ENCODE measurements around the gene SNAI3.

SNAI3 gene

DNA sequence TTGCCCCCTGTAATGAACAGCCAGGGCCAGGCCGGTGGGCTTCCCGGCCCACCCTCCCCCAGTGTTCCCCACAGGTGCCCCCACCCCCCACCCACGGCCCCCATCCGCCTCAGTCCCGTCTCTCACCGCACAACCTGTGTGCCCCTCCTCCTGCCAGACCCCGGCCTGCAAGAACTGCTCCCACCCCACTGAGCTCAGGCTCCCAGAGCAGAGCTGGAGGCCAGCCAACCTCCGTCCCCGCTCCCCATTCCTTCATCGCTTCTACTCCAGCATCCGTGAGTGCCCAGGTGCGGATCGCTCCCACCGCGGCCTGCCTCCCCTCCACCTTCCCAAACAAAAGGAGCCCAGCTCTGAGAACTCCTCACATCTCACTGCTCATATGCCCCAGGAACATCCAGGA is 27.6 kb downstream of the SNAI3 start:
- no peak overlapping the region for H3K4me3 ChIP-seq (ENCODE audit: low read depth, low read length)
- peaks cover 46% of the 10 kb centered on the region for H3K36me3 ChIP-seq (ENCODE audit: control insufficient read depth, insufficient read depth, low read length)
- no peak overlapping the region for H3K9ac ChIP-seq (ENCODE audit: low read depth, low read length)

DNA sequence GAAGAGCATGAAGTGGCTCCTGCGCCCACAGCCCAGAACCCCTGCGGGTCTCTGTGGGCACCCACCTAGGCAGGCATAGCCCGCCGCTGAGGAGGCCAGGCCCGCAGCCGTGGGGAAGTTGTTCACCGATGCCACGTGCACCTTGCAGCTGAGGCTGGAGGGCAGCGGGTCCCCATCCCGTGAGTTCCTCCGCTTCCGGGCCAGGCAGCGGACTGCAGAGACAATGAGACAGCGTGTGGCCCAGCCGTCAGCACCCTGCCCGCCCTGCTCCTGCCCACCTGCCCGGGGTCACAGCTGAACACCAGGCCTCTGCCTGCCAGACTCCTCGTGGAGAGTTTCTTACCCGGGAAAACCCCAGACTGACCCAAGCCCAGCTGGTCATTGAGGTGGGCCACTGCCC is 28.9 kb downstream of the SNAI3 start:
- H3K36me3 ChIP-seq (ENCODE audit: control insufficient read depth, insufficient read depth, low read length): peaks cover 57% of the 10 kb centered on the region
- no peak overlapping the region for H3K27ac ChIP-seq (ENCODE audit: low read depth, low read length)
- H3K4me3 ChIP-seq (ENCODE audit: low read depth, low read length): no peak overlapping the region
- H3K27me3 ChIP-seq (ENCODE audit: control insufficient read depth, insufficient read depth, low read length): no peaks in the 10 kb centered on the region
- H3K4me1 ChIP-seq (ENCODE audit: control insufficient read depth, insufficient read depth, low read length): peaks cover 4% of the 10 kb centered on the region; the same call in 1 of the 2 replicates
- no peak overlapping the region for H3K9ac ChIP-seq (ENCODE audit: low read depth, low read length)
- no peaks in the 10 kb centered on the region for H3K9me3 ChIP-seq (ENCODE audit: control insufficient read depth, insufficient read depth, low read length)

More for the DNA sequence above, 27.6 kb downstream of the SNAI3 start:
- H3K27ac ChIP-seq (ENCODE audit: low read depth, low read length): no peak overlapping the region
- H3K27me3 ChIP-seq (ENCODE audit: control insufficient read depth, insufficient read depth, low read length): no peaks in the 10 kb centered on the region
- no peaks in the 10 kb centered on the region for H3K9me3 ChIP-seq (ENCODE audit: control insufficient read depth, insufficient read depth, low read length)
- H3K4me1 ChIP-seq (ENCODE audit: control insufficient read depth, insufficient read depth, low read length): peaks cover 4% of the 10 kb centered on the region; the same call in 1 of the 2 replicates

DNA sequence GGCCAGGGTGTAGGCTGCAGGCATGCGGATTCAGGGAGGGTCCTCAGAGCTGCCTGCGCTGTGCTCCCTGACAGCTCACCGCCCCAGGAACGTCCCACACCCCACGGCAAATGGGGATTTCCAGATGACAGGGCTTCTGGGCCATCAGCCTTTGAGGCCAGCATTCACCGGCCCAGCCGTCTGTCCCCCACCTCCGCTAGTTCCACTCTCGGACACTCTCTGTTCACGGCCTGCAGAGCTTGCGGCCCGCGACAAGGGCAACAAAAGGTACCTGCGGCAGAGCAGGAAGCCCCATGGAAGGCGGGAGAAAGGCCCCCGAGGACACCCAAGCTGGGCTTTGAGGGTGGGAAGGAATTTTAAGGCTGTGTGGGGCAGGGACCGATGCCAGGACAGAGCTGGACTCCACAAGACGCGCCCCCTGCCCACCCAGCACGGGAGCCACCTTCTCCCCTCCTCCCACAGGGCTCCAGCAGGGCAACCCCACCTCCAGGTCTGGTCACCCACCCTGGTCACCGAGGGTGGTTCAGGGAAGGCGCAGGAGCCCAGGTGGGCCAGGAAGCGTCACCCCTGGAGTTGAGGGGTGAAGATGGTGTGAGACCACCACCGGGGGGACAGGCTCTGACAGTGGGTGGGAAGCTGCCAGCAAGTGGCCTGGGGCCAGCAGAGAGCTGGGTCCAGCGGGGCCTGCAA is 29.9 kb downstream of the SNAI3 start:
- H3K9me3 ChIP-seq (ENCODE audit: control insufficient read depth, insufficient read depth, low read length): no peaks in the 10 kb centered on the region
- peaks cover 58% of the 10 kb centered on the region for H3K36me3 ChIP-seq (ENCODE audit: control insufficient read depth, insufficient read depth, low read length)
- H3K4me3 ChIP-seq (ENCODE audit: low read depth, low read length): no peak overlapping the region
- H3K9ac ChIP-seq (ENCODE audit: low read depth, low read length): no peak overlapping the region
- no peaks in the 10 kb centered on the region for H3K27me3 ChIP-seq (ENCODE audit: control insufficient read depth, insufficient read depth, low read length)
- H3K4me1 ChIP-seq (ENCODE audit: control insufficient read depth, insufficient read depth, low read length): peaks cover 1% of the 10 kb centered on the region
- H3K27ac ChIP-seq (ENCODE audit: low read depth, low read length): no peak overlapping the region

DNA sequence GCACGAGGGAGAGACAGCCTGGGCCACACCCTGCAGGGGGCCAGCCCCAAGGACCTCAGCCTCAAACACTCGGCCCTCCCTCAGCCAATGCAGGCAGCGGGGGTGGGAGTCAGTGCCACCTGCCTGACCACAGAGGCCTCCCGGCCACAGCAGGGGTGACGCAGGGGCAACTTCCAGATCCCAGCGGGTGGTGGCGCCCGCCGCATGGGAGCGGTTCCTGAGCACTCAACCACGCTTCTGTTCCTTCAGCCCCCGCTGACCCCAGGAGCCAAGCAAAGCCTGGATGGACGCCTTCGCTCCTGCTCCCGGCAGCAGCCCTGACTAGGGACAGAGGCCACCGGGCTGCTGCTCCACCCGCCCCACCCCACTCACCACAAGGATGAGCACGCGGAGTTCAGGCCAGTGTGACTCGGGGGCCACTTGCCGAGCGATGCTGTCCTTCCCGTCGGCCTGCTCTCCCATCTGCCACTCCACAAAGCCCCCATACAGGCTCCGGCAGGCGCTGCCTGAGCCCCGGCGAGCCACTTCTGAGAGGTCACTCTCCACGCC is 30.5 kb downstream of the SNAI3 start:
- H3K9ac ChIP-seq (ENCODE audit: low read depth, low read length): no peak overlapping the region
- no peak overlapping the region for H3K4me3 ChIP-seq (ENCODE audit: low read depth, low read length)
- H3K36me3 ChIP-seq (ENCODE audit: control insufficient read depth, insufficient read depth, low read length): peaks cover 58% of the 10 kb centered on the region
- H3K27ac ChIP-seq (ENCODE audit: low read depth, low read length): no peak overlapping the region
- H3K9me3 ChIP-seq (ENCODE audit: control insufficient read depth, insufficient read depth, low read length): no peaks in the 10 kb centered on the region
- H3K4me1 ChIP-seq (ENCODE audit: control insufficient read depth, insufficient read depth, low read length): peaks cover 6% of the 10 kb centered on the region
- H3K27me3 ChIP-seq (ENCODE audit: control insufficient read depth, insufficient read depth, low read length): no peaks in the 10 kb centered on the region

DNA sequence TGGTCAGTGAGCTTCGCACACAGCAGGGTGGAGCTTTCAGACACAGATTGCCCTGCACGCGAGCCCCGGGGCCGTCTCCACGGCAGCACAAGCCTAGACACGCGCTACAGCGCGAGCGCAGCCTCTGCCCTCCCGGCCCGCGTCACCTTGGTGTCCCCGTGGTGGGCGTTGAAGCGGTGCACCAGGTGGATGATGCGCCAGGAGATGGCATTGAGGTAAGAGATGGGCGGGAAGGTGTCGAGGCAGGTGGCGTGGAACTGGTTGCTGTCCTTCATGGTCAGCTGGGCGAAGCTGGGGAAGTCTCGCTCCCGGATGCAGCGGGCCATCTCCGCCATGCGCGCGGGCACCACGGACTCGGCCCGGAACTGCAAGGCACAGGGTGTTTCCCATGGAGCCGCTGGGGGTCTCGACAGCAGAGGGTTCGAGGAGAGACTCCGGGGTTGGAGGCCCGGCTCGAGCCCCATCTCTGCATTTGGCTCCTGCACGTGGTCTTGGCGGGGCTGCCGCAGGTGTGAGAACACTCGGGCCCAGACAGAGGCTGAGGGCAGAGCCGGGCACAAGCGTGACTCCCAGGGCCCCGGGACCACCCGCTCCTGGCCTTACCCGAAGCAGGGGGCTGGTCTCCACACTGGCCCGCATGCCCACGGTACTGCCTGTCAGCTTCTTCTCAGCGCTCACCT is 31.1 kb downstream of the SNAI3 start:
- Histone ChIP-seq H3K4me1 (ENCODE audit: control insufficient read depth, insufficient read depth, low read length) (peaks cover 6% of the 10 kb centered on the region), H3K36me3 (ENCODE audit: control insufficient read depth, insufficient read depth, low read length) (peaks cover 58% of the 10 kb centered on the region), H3K27ac (ENCODE audit: low read depth, low read length) (no peak overlapping the region), H3K4me3 (ENCODE audit: low read depth, low read length) (no peak overlapping the region), H3K9ac (ENCODE audit: low read depth, low read length) (no peak overlapping the region), H3K9me3 (ENCODE audit: control insufficient read depth, insufficient read depth, low read length) (no peaks in the 10 kb centered on the region), H3K27me3 (ENCODE audit: control insufficient read depth, insufficient read depth, low read length) (no peaks in the 10 kb centered on the region)

DNA sequence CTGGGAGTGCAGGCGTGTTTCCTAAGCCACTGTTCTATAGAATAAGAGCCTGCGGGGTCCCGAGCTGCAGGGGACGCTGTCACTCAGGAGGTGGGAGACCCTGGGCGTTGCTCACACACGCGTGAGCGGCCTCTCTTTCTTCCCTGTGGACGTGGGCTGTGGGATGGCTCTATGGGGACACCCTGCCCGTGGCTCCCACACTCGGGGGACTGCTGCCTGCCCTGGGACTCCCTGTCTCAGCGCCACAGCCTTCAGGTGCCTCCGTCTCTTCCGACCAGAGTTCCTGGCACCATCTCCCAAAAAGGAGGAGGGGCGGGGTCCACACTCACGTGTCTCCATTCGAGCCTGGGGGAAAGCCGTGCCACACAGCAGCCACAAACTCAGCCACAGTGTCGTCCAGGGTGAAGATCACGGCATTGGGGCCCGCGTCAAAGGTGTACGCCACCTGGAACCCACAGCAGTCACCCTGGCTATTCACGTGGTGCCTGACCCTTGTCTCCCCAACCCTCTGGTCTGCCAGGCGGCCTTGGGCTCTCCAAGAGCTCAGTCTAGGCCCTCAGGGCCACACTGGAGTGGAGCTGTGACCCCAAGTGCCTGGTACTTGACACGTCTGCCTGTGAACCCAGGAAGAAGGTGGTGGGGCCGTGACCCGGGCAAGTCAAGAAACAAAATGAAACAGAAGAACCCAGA is 31.8 kb downstream of the SNAI3 start:
- Histone ChIP-seq H3K9ac (ENCODE audit: low read depth, low read length) (no peak overlapping the region), H3K36me3 (ENCODE audit: control insufficient read depth, insufficient read depth, low read length) (peaks cover 58% of the 10 kb centered on the region), H3K27me3 (ENCODE audit: control insufficient read depth, insufficient read depth, low read length) (no peaks in the 10 kb centered on the region), H3K4me3 (ENCODE audit: low read depth, low read length) (no peak overlapping the region), H3K27ac (ENCODE audit: low read depth, low read length) (no peak overlapping the region), H3K4me1 (ENCODE audit: control insufficient read depth, insufficient read depth, low read length) (peaks cover 6% of the 10 kb centered on the region), H3K9me3 (ENCODE audit: control insufficient read depth, insufficient read depth, low read length) (no peaks in the 10 kb centered on the region)

DNA sequence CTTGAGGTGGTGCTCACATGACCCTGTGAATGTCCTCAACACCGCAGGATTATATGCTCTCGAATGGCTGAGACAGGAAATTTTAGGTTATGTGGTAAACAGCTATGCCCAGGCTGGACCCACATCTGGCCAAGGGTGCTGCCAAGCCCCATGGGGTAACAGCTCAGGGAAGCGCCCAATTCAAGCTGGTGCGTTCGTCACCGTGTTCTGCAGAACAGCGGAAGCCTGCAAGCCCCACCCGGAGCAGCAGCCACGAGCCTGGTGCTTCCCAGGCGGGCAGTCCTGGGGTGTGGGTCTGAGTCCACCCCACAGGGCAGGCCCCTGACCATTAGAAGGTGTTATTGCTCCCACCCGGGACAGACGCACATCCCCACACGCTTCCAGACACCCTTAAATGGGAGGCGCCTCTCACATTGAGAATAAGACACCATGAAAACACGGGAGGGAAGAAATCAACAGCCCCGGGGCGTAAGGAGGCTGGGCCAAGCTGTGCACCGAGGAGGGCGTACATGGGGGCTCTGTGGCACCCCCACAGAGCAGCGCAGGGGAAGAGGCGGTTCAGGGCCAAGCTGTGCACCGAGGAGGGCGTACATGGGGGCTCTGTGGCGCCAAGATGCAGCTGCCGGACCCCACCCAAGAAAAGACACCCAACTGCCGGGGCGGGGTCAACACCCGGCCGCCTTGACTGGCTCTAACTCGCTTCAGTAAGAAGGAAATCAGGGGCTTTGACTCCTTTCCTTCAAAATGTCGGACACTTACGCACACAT is 32.5 kb downstream of the SNAI3 start:
- H3K4me1 ChIP-seq (ENCODE audit: control insufficient read depth, insufficient read depth, low read length): peaks cover 6% of the 10 kb centered on the region
- H3K4me3 ChIP-seq (ENCODE audit: low read depth, low read length): no peak overlapping the region
- H3K27me3 ChIP-seq (ENCODE audit: control insufficient read depth, insufficient read depth, low read length): no peaks in the 10 kb centered on the region
- H3K9ac ChIP-seq (ENCODE audit: low read depth, low read length): no peak overlapping the region
- H3K27ac ChIP-seq (ENCODE audit: low read depth, low read length): no peak overlapping the region
- no peaks in the 10 kb centered on the region for H3K9me3 ChIP-seq (ENCODE audit: control insufficient read depth, insufficient read depth, low read length)
- H3K36me3 ChIP-seq (ENCODE audit: control insufficient read depth, insufficient read depth, low read length): peaks cover 58% of the 10 kb centered on the region

DNA sequence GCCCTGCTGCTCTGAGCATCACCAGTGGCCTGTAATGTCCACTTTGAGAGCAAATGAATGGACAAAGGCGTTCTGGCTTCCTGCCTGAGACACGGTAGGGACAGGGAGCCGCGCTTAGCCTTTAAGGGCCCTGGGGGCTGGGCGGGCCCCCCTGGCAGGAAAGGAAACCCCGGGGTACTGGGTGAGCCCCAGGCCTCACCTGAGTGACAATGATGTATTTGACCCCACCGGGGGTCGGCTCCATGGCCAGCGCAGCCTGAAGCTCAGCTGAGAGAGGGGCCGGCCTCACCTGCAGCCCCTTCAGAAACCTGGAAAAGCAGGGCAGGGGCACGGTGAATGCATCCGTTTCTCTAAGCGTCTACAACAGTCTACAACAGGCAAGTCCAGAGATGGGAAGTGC is 33.2 kb downstream of the SNAI3 start:
- H3K27ac ChIP-seq (ENCODE audit: low read depth, low read length): no peak overlapping the region
- H3K36me3 ChIP-seq (ENCODE audit: control insufficient read depth, insufficient read depth, low read length): peaks cover 54% of the 10 kb centered on the region
- no peak overlapping the region for H3K9ac ChIP-seq (ENCODE audit: low read depth, low read length)
- no peak overlapping the region for H3K4me3 ChIP-seq (ENCODE audit: low read depth, low read length)
- H3K27me3 ChIP-seq (ENCODE audit: control insufficient read depth, insufficient read depth, low read length): no peaks in the 10 kb centered on the region
- no peaks in the 10 kb centered on the region for H3K9me3 ChIP-seq (ENCODE audit: control insufficient read depth, insufficient read depth, low read length)
- H3K4me1 ChIP-seq (ENCODE audit: control insufficient read depth, insufficient read depth, low read length): peaks cover 6% of the 10 kb centered on the region

DNA sequence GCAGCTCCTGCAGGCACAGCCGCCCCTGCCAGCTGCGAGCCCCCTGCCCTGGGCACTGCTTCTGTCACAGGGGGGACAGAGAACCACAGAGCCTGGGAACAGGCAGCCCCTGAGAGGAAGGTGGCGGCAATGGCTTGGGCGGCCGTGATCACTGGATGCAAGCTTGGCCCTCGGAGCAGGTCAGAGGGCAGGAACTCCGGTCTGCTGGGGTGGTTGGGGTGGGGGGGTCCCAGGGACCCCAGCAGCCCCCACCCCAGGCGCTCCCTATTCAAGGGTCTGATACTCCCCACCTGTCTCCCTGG is 33.6 kb downstream of the SNAI3 start:
- Histone ChIP-seq H3K4me3 (ENCODE audit: low read depth, low read length) (no peak overlapping the region), H3K9ac (ENCODE audit: low read depth, low read length) (no peak overlapping the region), H3K36me3 (ENCODE audit: control insufficient read depth, insufficient read depth, low read length) (peaks cover 51% of the 10 kb centered on the region), H3K9me3 (ENCODE audit: control insufficient read depth, insufficient read depth, low read length) (no peaks in the 10 kb centered on the region), H3K4me1 (ENCODE audit: control insufficient read depth, insufficient read depth, low read length) (peaks cover 6% of the 10 kb centered on the region), H3K27ac (ENCODE audit: low read depth, low read length) (no peak overlapping the region), H3K27me3 (ENCODE audit: control insufficient read depth, insufficient read depth, low read length) (no peaks in the 10 kb centered on the region)

DNA sequence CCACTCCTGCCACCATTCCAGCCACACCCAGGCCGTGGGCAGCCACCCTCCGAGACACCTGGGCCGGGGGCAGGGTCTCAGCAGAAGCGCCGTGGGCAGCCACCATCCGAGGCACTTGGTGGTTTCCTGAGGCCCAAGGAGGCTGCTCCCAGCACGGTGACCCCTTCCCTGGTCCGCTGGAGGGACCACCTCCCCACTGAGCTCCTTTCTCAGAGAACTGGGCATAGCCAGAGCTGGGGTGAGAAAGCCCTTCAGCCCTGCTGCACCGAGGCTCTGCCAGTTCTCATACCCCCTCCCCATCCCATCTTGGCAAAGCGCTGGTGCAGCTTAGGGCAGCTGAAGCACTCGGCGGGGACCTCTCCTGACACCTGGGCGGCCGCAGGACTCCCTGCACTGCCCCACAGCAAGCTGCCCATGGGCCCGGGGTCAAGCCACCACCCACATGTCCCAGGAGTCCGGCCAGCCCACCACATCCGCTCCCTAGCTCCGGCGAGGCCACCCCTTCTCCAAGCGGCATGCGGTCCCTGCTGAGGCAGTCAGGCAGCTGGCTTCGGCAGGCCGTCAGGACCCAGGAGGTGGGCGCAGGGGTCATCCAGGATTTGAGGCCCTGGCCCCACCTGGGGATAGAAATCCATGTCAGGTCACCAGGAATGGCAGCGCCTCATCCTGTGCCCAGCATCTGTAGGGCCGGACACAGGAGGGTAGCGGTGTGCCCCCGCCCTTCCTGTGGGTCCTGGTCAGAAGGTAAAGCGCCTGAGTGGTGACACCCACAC is 34.1 kb downstream of the SNAI3 start:
- Histone ChIP-seq H3K9me3 (ENCODE audit: control insufficient read depth, insufficient read depth, low read length) (no peaks in the 10 kb centered on the region), H3K27ac (ENCODE audit: low read depth, low read length) (no peak overlapping the region), H3K4me1 (ENCODE audit: control insufficient read depth, insufficient read depth, low read length) (peaks cover 6% of the 10 kb centered on the region), H3K36me3 (ENCODE audit: control insufficient read depth, insufficient read depth, low read length) (peaks cover 46% of the 10 kb centered on the region), H3K4me3 (ENCODE audit: low read depth, low read length) (no peak overlapping the region), H3K9ac (ENCODE audit: low read depth, low read length) (no peak overlapping the region), H3K27me3 (ENCODE audit: control insufficient read depth, insufficient read depth, low read length) (no peaks in the 10 kb centered on the region)

All from HUES48 (cell line).